HG02884 (cell line): Measurements from ENCODE around the gene SPRING1.
"Not testable (repeated sequence)": the region's sequence is repeated elsewhere in the genome, so short reads cannot be mapped to it uniquely, and the experiment has no call there.

Source experiments
- ATAC-seq: cut with Tn5 transposase; IDR thresholded peaks from one replicate; pipeline ENCODE4 v1.9.1; 2021; ENCODE audit warnings: mild to moderate bottlenecking, moderate library complexity; ENCODE audit not compliant: unreplicated experiment

The SPRING1 gene

GRCh38 chr12:116742787-116743186 lies 4.9 kb upstream of the SPRING1 start:
- ATAC-seq: not testable (repeated sequence)

GRCh38 chr12:116739381-116739887 lies 1.6 kb upstream of the SPRING1 start:
- ATAC-seq: no peak

GRCh38 chr12:116736962-116737773 lies 701 bp downstream of the SPRING1 start:
- no peak for ATAC-seq

- ATAC-seq: no peak
These were observed 1.8 kb downstream of the SPRING1 start for GRCh38 chr12:116735951-116736599.

- ATAC-seq: no peak
These were observed 2.8 kb downstream of the SPRING1 start for GRCh38 chr12:116735084-116735483.

- ATAC-seq: no peak
These were observed 3.6 kb downstream of the SPRING1 start for GRCh38 chr12:116734156-116734768.

- no peak for ATAC-seq
These were observed 6.1 kb downstream of the SPRING1 start for GRCh38 chr12:116731801-116732200.

- no peak for ATAC-seq
These were observed 10.0 kb downstream of the SPRING1 start for GRCh38 chr12:116727891-116728290.

- ATAC-seq: no peak
These were observed 10.6 kb downstream of the SPRING1 start for GRCh38 chr12:116727261-116727660.

GRCh38 chr12:116726694-116727093 lies 11.2 kb downstream of the SPRING1 start:
- ATAC-seq: no peak

GRCh38 chr12:116722245-116722644 lies 15.6 kb downstream of the SPRING1 start:
- no peak for ATAC-seq

- no peak for ATAC-seq
These were observed 17.9 kb downstream of the SPRING1 start for GRCh38 chr12:116719731-116720528.

GRCh38 chr12:116718655-116719454 lies 19.0 kb downstream of the SPRING1 start:
- ATAC-seq: no peak

- ATAC-seq: no peak
These were observed 20.1 kb downstream of the SPRING1 start for GRCh38 chr12:116717466-116718437.

GRCh38 chr12:116714175-116714574 lies 23.7 kb downstream of the SPRING1 start:
- ATAC-seq: no peak

GRCh38 chr12:116713527-116713926 lies 24.3 kb downstream of the SPRING1 start:
- ATAC-seq: no peak

- no peak for ATAC-seq
These were observed 25.2 kb downstream of the SPRING1 start for GRCh38 chr12:116712458-116713303.
